ENCODE results near the gene BCAR1.
"Not testable (repeated sequence)": the region's sequence is repeated elsewhere in the genome, so short reads cannot be mapped to it uniquely, and the experiment has no call there.

- TF ChIP-seq ZFY (CRISPR knock-in tag; IDR thresholded peaks at IDR 0.05); ARID5B (CRISPR knock-in tag; IDR thresholded peaks at IDR 0.05); POLR2AphosphoS5 (IDR thresholded peaks at IDR 0.05; ENCODE audit: low read depth, low read length); KAT8 (CRISPR knock-in tag; IDR thresholded peaks at IDR 0.05); ZBTB21 (CRISPR knock-in tag; IDR thresholded peaks at IDR 0.05); TBL1XR1 (IDR thresholded peaks at IDR 0.05; ENCODE audit: borderline replicate concordance, low read length, partially characterized antibody); MAX (IDR thresholded peaks at IDR 0.05); ZNF451 (CRISPR knock-in tag; IDR thresholded peaks at IDR 0.05); SUZ12 (IDR thresholded peaks at IDR 0.05; ENCODE audit: low read depth, low read length); MEIS1 (CRISPR knock-in tag; IDR thresholded peaks at IDR 0.05; ENCODE audit: borderline replicate concordance); ZNF605 (CRISPR knock-in tag; IDR thresholded peaks at IDR 0.05); CSRNP1 (CRISPR knock-in tag; IDR thresholded peaks at IDR 0.05): not testable (repeated sequence)
Measured at GRCh38 chr16:75240633-75241032, 10.8 kb downstream of the BCAR1 start.

Measured in HepG2 (cell line).